H9 (cell line): Measurements from ENCODE around the gene MYADM. TPM values are rescaled to one million over a fixed set of nuclear protein-coding genes. Genes with fewer than 3 reads are reported as not detected.

Source experiments
- DNase-seq: peaks from one replicate; pipeline ENCODE4 v3.0.0-alpha.2; 2017
- H2AFZ ChIP-seq: one replicate; pipeline ENCODE4 v1.6.1; 2013; ENCODE audit warnings: mild to moderate bottlenecking, low read length, control low read depth, moderate library complexity
- H2AK5ac ChIP-seq: 2 replicates; pipeline ENCODE4 v1.6.1; 2013; ENCODE audit warnings: low read length, control low read depth, mixed read lengths; ENCODE audit not compliant: insufficient read length
- H2BK120ac ChIP-seq: one replicate; pipeline ENCODE4 v1.6.1; 2013; ENCODE audit warnings: low read depth, mild to moderate bottlenecking, low read length, control low read depth, inconsistent platforms; ENCODE audit not compliant: poor library complexity, severe bottlenecking
- H2BK12ac ChIP-seq: 2 replicates; pipeline ENCODE4 v1.6.1; 2013; ENCODE audit warnings: low read length, control low read depth, mixed read lengths, low read depth; ENCODE audit not compliant: insufficient read length
- H2BK15ac ChIP-seq: 2 replicates; pipeline ENCODE4 v1.6.1; 2013; ENCODE audit warnings: low read depth, low read length, control low read depth
- H2BK20ac ChIP-seq: one replicate; pipeline ENCODE4 v1.6.1; 2013; ENCODE audit warnings: low read depth, mild to moderate bottlenecking, low read length, control low read depth, inconsistent platforms; ENCODE audit not compliant: poor library complexity, severe bottlenecking
- H2BK5ac ChIP-seq: 2 replicates; pipeline ENCODE4 v1.6.1; 2013; ENCODE audit warnings: low read length, control low read depth, mixed read lengths; ENCODE audit not compliant: insufficient read length
- H3K14ac ChIP-seq: 2 replicates; pipeline ENCODE4 v1.6.1; 2013; ENCODE audit warnings: low read length, control low read depth; ENCODE audit not compliant: insufficient read depth
- H3K18ac ChIP-seq: 2 replicates; pipeline ENCODE4 v1.6.1; 2013; ENCODE audit warnings: low read depth, mild to moderate bottlenecking, mixed read lengths, low read length, control low read depth; ENCODE audit not compliant: insufficient read length
- H3K23ac ChIP-seq: 2 replicates; pipeline ENCODE4 v1.6.1; 2013; ENCODE audit warnings: low read length, control low read depth, mixed read lengths, low read depth; ENCODE audit not compliant: insufficient read length
- H3K23me2 ChIP-seq: 2 replicates; pipeline ENCODE4 v1.6.1; 2013; ENCODE audit warnings: low read depth, mild to moderate bottlenecking, mixed read lengths, low read length, control low read depth; ENCODE audit not compliant: insufficient read length, poor library complexity, severe bottlenecking
- H3K27ac ChIP-seq: 2 replicates; pipeline ENCODE4 v1.5.1; 2013; ENCODE audit warnings: low read length, control low read depth, mixed read lengths, low read depth; ENCODE audit not compliant: insufficient read length
- H3K27me3 ChIP-seq: 2 replicates; pipeline ENCODE4 v1.6.1; 2013; ENCODE audit warnings: low read length, control low read depth, inconsistent platforms; ENCODE audit not compliant: insufficient read depth
- H3K4ac ChIP-seq: 2 replicates; pipeline ENCODE4 v1.6.1; 2013; ENCODE audit warnings: low read depth, mild to moderate bottlenecking, control low read depth, inconsistent platforms, low read length, moderate library complexity
- H3K4me1 ChIP-seq: 2 replicates; pipeline ENCODE4 v1.6.1; 2013; ENCODE audit warnings: low read length, control low read depth, inconsistent platforms; ENCODE audit not compliant: insufficient read depth
- H3K4me2 ChIP-seq: 2 replicates; pipeline ENCODE4 v1.6.1; 2013; ENCODE audit warnings: low read length, control low read depth, mixed read lengths; ENCODE audit not compliant: insufficient read length, insufficient read depth
- H3K56ac ChIP-seq: 2 replicates; pipeline ENCODE4 v1.6.1; 2013; ENCODE audit warnings: low read depth, mild to moderate bottlenecking, mixed read lengths, low read length, control low read depth; ENCODE audit not compliant: insufficient read length
- H3K79me1 ChIP-seq: 2 replicates; pipeline ENCODE4 v1.6.1; 2013; ENCODE audit warnings: low read depth, mild to moderate bottlenecking, moderate library complexity, low read length, control low read depth, inconsistent platforms; ENCODE audit not compliant: insufficient read depth, poor library complexity, severe bottlenecking
- H3K79me2 ChIP-seq: 2 replicates; pipeline ENCODE4 v1.6.1; 2013; ENCODE audit warnings: low read length, control low read depth, inconsistent platforms; ENCODE audit not compliant: insufficient read depth
- H3K9ac ChIP-seq: 2 replicates; pipeline ENCODE4 v1.6.1; 2013; ENCODE audit warnings: low read length, control low read depth, mixed read lengths; ENCODE audit not compliant: insufficient read length; ENCODE audit errors: extremely low read depth
- H3K9me3 ChIP-seq: one replicate; pipeline ENCODE4 v1.6.1; 2013; ENCODE audit warnings: low read depth, low read length, inconsistent platforms; ENCODE audit not compliant: control insufficient read depth
- H3T11ph ChIP-seq: one replicate; pipeline ENCODE4 v1.6.1; 2013; ENCODE audit warnings: mild to moderate bottlenecking, low read length, control low read depth, inconsistent platforms
- H4K20me1 ChIP-seq: one replicate; pipeline ENCODE4 v1.6.1; 2013; ENCODE audit not compliant: control insufficient read depth, insufficient read length, insufficient read depth
- H4K5ac ChIP-seq: 2 replicates; pipeline ENCODE4 v1.6.1; 2013; ENCODE audit warnings: low read depth, mild to moderate bottlenecking, mixed read lengths, low read length, control low read depth; ENCODE audit not compliant: insufficient read length
- H4K8ac ChIP-seq: replicated peaks from 2 replicates; pipeline ENCODE4 v1.6.1; 2013; ENCODE audit warnings: low read length, control low read depth, mixed read lengths, low read depth; ENCODE audit not compliant: insufficient read length
- H4K91ac ChIP-seq: 2 replicates; pipeline ENCODE4 v1.6.1; 2013; ENCODE audit warnings: low read depth, mild to moderate bottlenecking, moderate library complexity, mixed read lengths, low read length, control low read depth; ENCODE audit not compliant: insufficient read length
- H3K27ac Mint-ChIP-seq, 3 experiments: 2 replicates in 2 of 3; 3 replicates in 1 of 3; pipeline ENCODE4 v1.8.0; 2020 to 2021; ENCODE audit warnings: mixed read lengths in 3 of 3, mild to moderate bottlenecking in 1 of 3, moderate library complexity in 1 of 3
- H3K27me3 Mint-ChIP-seq: 2 replicates; pipeline ENCODE4 v1.8.0; 2021; ENCODE audit warnings: low read depth, mild to moderate bottlenecking, moderate library complexity, mixed read lengths
- H3K36me3 Mint-ChIP-seq, 3 experiments: 2 replicates in 2 of 3; 3 replicates in 1 of 3; pipeline ENCODE4 v1.8.0; 2020 to 2021; ENCODE audit warnings: low read depth in 3 of 3, mixed read lengths in 3 of 3; ENCODE audit not compliant: insufficient read depth in 1 of 3
- H3K4me1 Mint-ChIP-seq, 2 experiments: 2 replicates each; pipeline ENCODE4 v1.8.0; 2020; ENCODE audit warnings: mixed read lengths in 2 of 2
- H3K4me3 Mint-ChIP-seq, 2 experiments: 2 replicates in 1 of 2; 3 replicates in 1 of 2; pipeline ENCODE4 v1.8.0; 2020 to 2021; ENCODE audit warnings: mild to moderate bottlenecking in 2 of 2, mixed read lengths in 2 of 2, moderate library complexity in 1 of 2
- H3K9me3 Mint-ChIP-seq, 2 experiments: 2 replicates in 1 of 2; 3 replicates in 1 of 2; pipeline ENCODE4 v1.8.0; 2020; ENCODE audit warnings: mild to moderate bottlenecking in 2 of 2, mixed read lengths in 2 of 2, moderate library complexity in 1 of 2
- CTCF ChIP-seq: fragments of 200-600 bp; sonication (generic); conservative IDR thresholded peaks from 3 replicates; pipeline ENCODE4 v1.8.0; 2021; ENCODE audit warnings: antibody characterized with exemption, mild to moderate bottlenecking
- WGBS: extraction: QIAGEN DNeasy Blood & Tissue Kit; methylation state at CpG from one replicate; pipeline ENCODE4 v1.1.7; 2013; ENCODE audit warnings: missing lambda C conversion rate, low lambda C conversion rate, mixed read lengths; ENCODE audit not compliant: insufficient read length; ENCODE audit errors: extremely low coverage; 5-methylcytosine and 5-hydroxymethylcytosine counted together
- total RNA-seq: library from RNA; stranded (reverse); gene quantifications from 2 replicates; pipeline ENCODE4 v1.2.1, GENCODE V29; 2021

Gene MYADM
- total RNA-seq, 1 experiment from 2014 or later = 116 TPM

GRCh38 chr19:53898636-53899341 lies 31.1 kb downstream of the MYADM start:
- Histone ChIP-seq H4K20me1 (no peaks in the 10 kb centered on the region), H3K14ac (no peak overlapping the region), H3T11ph (no peak overlapping the region), H3K23me2 (peaks cover 6% of the 10 kb centered on the region), H3K18ac (no peak overlapping the region), H4K91ac (no peak overlapping the region), H3K4me2 (peak overlapping the region; percentile 65), H3K9me3 (no peaks in the 10 kb centered on the region), H3K4me1 (0 out of 2 replicates have a peak, but pooled peaks cover 3% of the 10 kb centered on the region), H2AK5ac (no peak overlapping the region), H3K27ac (no peak overlapping the region), H3K79me1 (no peaks in the 10 kb centered on the region), H3K23ac (no peak overlapping the region), H2BK15ac (no peak overlapping the region), H4K5ac (no peak overlapping the region), H3K56ac (no peak overlapping the region), H2BK5ac (no peak overlapping the region), H3K4ac (no peak overlapping the region), H2BK120ac (no peak overlapping the region), H2AFZ (no peak overlapping the region), H3K27me3 (no peaks in the 10 kb centered on the region), H3K9ac (no peak overlapping the region), H2BK12ac (no peak overlapping the region), H4K8ac (no peak overlapping the region), H2BK20ac (no peak overlapping the region), H3K79me2 (no peaks in the 10 kb centered on the region)
- H3K4me1 Mint-ChIP-seq = peaks cover 36 to 45% of the 10 kb centered on the region in 2 experiments
- no peak for TF ChIP-seq CTCF
- no peaks in the 10 kb centered on the region; a peak in 1 of 5 replicates for H3K9me3 Mint-ChIP-seq
- H3K27me3 Mint-ChIP-seq = peaks cover 15% of the 10 kb centered on the region
- peak; percentile 100 for DNase-seq
- WGBS = no CpG with 5 or more reads among the region's 42 CpGs
- H3K27ac Mint-ChIP-seq = peak overlapping the region; percentile 38 to 94 (median 88); a peak in 3 of 7 replicates
- peaks cover 10 to 14% (median 13%) of the 10 kb centered on the region in 3 experiments; a peak in 6 of 7 replicates for H3K36me3 Mint-ChIP-seq
- peak overlapping the region; percentile 70 to 84 for H3K4me3 Mint-ChIP-seq
